ENCODE measurements around the gene EFNB1. TPM values are rescaled to one million over a fixed set of nuclear protein-coding genes. Genes with fewer than 3 reads are reported as not detected.

Gene EFNB1
- total and polyA plus RNA-seq, 2 of the 8 experiments (the other 6 are each of a cell fraction or from before 2014, with no cell fraction given): 2.3 to 5.4 TPM

GRCh38 chrX:68842781-68843581 lies 14.2 kb downstream of the EFNB1 start (continued):
- no peak for TF ChIP-seq HDAC6 (IDR thresholded peaks at IDR 0.05; ENCODE audit: low read depth, low read length)
- no peak for TF ChIP-seq FOSL1 (IDR thresholded peaks at IDR 0.05; ENCODE audit: insufficient read depth, low read depth, low read length)
- no peak for TF ChIP-seq MAX (IDR thresholded peaks at IDR 0.05)
- no peak for TF ChIP-seq BCL11A (IDR thresholded peaks at IDR 0.05; ENCODE audit: low read depth in 2 of 2, low read length in 2 of 2)
- TF ChIP-seq KDM1A (IDR thresholded peaks at IDR 0.05; ENCODE audit: borderline replicate concordance, low read length): no peak
- TF ChIP-seq CHD1 (IDR thresholded peaks at IDR 0.05; ENCODE audit: low read depth, low read length): no peak
- TF ChIP-seq BRCA1 (IDR thresholded peaks at IDR 0.05; ENCODE audit: low read depth, low read length): no peak
- no peak for TF ChIP-seq CBX8 (IDR thresholded peaks at IDR 0.05; ENCODE audit: borderline replicate concordance, low read depth, low read length)
